OCI-LY3 (cell line): ENCODE results near the gene CDK16.

Source experiments
- H2AFZ ChIP-seq: fragments of 200-600, 300-600 bp; shearing (Covaris generic); 2 replicates; pipeline ENCODE4 v1.6.0; 2014; ENCODE audit warnings: antibody characterized with exemption, low read depth, low read length
- H3K27ac ChIP-seq: fragments of 200-600, 300-600 bp; sonication (generic); 2 replicates; pipeline ENCODE4 v1.5.1; 2014; ENCODE audit warnings: mild to moderate bottlenecking, low read length, moderate library complexity, mixed read lengths
- H3K27me3 ChIP-seq: fragments of 200-600, 300-600 bp; sonication (generic); 2 replicates; pipeline ENCODE4 v1.6.1; 2014; ENCODE audit warnings: low read depth, low read length, mixed read lengths
- H3K36me3 ChIP-seq: fragments of 200-600, 300-600 bp; sonication (generic); replicated peaks from 2 replicates; pipeline ENCODE3; 2014; ENCODE audit warnings: low read depth, low read length, mixed read lengths
- H3K4me1 ChIP-seq: fragments of 300-600, 200-600 bp; sonication (generic); 2 replicates; pipeline ENCODE4 v1.6.1; 2014; ENCODE audit warnings: low read length, mixed read lengths
- H3K4me2 ChIP-seq: fragments of 200-600, 300-600 bp; sonication (generic); 2 replicates; pipeline ENCODE4 v1.6.1; 2014; ENCODE audit warnings: low read length, mixed read lengths
- H3K4me3 ChIP-seq: fragments of 300-600, 200-600 bp; sonication (generic); 2 replicates; pipeline ENCODE4 v1.5.1; 2014; ENCODE audit warnings: antibody characterized with exemption, mild to moderate bottlenecking, low read length, moderate library complexity
- H3K79me2 ChIP-seq: fragments of 300-600, 200-600 bp; shearing (Covaris generic); 2 replicates; pipeline ENCODE4 v1.6.1; 2014; ENCODE audit warnings: mild to moderate bottlenecking, low read length, mixed read lengths
- H3K9ac ChIP-seq: fragments of 300-600, 200-600 bp; shearing (Covaris generic); 2 replicates; pipeline ENCODE4 v1.6.0; 2014; ENCODE audit warnings: mild to moderate bottlenecking, low read length, moderate library complexity
- H3K9me3 ChIP-seq: fragments of 200-600, 300-600 bp; shearing (Covaris generic); 2 replicates; pipeline ENCODE4 v1.6.1; 2014; ENCODE audit warnings: low read length, mixed read lengths; ENCODE audit not compliant: insufficient read depth
- H4K20me1 ChIP-seq: fragments of 200-600, 300-600 bp; sonication (generic); 2 replicates; pipeline ENCODE4 v1.6.1; 2016; ENCODE audit warnings: low read length, mixed read lengths; ENCODE audit not compliant: insufficient read depth
- CTCF ChIP-seq: fragments of 200-600, 300-600 bp; sonication (generic); IDR thresholded peaks from 2 replicates; pipeline ENCODE4 v1.5.1; 2014; ENCODE audit warnings: antibody characterized with exemption, low read length, low read depth
- EZH2phosphoT487 ChIP-seq: fragments of 200-600 bp; shearing (Covaris generic); IDR thresholded peaks from 2 replicates; pipeline ENCODE4 v1.6.1; 2018; ENCODE audit warnings: antibody characterized with exemption, mixed run types, low read depth

Gene CDK16

GRCh38 chrX:47272013-47272408, 53.5 kb downstream of the CDK16 start:
- Histone ChIP-seq H3K27me3 (no peaks in the 10 kb centered on the region), H3K9ac (no peak overlapping the region), H4K20me1 (no peaks in the 10 kb centered on the region), H3K9me3 (no peaks in the 10 kb centered on the region), H3K4me2 (no peak overlapping the region), H3K36me3 (no peaks in the 10 kb centered on the region), H3K4me1 (no peaks in the 10 kb centered on the region), H3K4me3 (no peak overlapping the region), H2AFZ (no peak overlapping the region), H3K79me2 (no peaks in the 10 kb centered on the region), H3K27ac (no peak overlapping the region)
- TF ChIP-seq CTCF (no peak), EZH2phosphoT487 (no peak)

DNA sequence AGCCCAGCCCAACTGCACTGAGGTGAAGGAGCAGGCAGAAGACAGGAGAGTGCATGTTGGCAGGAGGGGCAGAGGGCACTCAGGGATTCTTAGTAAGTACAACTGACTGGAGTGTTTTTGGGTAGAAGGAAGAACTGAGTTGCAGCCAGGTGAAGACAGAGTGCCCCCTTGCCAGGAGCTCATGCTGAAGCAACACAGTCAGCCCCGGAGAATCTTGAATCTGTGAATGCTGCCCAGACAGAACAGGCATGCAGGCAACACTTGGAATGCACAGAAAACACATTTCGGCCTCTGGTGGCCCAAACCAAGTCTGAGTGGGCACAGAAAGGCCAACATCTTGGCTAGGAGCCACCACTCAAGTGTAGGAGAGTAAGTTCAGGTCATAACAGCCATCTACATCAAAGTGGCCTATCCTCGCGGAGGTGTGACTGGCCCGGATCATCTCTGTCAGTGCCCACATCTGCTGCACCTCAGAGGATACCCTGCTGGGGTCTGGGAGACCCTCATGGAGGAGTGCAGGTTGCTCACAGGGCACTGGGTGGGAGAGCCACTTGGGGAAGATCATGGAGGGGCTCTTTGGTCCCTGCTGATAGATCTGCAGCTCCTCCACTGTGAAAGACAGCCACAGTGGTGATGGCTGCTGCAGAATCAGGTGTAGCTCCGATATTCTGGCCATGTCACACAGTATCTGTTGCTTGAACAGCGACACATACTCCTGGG, 54.7 kb downstream of the CDK16 start:
- Histone ChIP-seq H3K9ac (no peak overlapping the region), H3K4me3 (no peak overlapping the region), H4K20me1 (no peaks in the 10 kb centered on the region), H3K27ac (no peak overlapping the region), H3K4me1 (no peaks in the 10 kb centered on the region), H3K27me3 (no peaks in the 10 kb centered on the region), H3K4me2 (no peak overlapping the region), H3K36me3 (no peaks in the 10 kb centered on the region), H3K9me3 (no peaks in the 10 kb centered on the region), H3K79me2 (no peaks in the 10 kb centered on the region), H2AFZ (no peak overlapping the region)
- no peak for TF ChIP-seq EZH2phosphoT487

DNA sequence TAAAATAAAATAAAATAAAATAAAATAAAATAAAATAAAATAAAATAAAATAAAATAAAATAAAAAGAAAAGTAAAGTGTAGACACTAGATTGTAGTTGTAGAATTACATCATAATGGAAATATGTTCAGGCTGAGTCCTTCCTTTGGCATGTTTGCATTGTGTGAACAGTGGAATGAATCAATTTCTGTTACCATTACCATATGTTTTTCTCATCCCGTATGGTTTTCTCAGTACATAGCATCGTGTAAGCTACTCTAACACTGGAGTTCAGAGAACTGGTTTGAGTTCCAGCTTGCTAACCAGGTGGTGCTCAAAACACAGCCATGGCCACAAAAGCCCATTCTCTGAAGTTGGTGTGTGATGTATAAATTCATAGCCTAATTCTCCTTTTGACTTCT, 60.2 kb downstream of the CDK16 start:
- TF ChIP-seq EZH2phosphoT487 (no peak), CTCF (no peak)
- Histone ChIP-seq H3K4me1 (no peaks in the 10 kb centered on the region), H3K79me2 (no peaks in the 10 kb centered on the region), H3K27ac (no peak overlapping the region), H2AFZ (no peak overlapping the region), H3K36me3 (no peaks in the 10 kb centered on the region), H3K9me3 (no peaks in the 10 kb centered on the region), H3K4me2 (no peak overlapping the region), H3K4me3 (no peak overlapping the region), H4K20me1 (no peaks in the 10 kb centered on the region), H3K27me3 (no peaks in the 10 kb centered on the region), H3K9ac (no peak overlapping the region)
